Suprapubic skin (tissue), 4 donors: ENCODE data around the gene PRSS57.

Experiments
- CTCF ChIP-seq, 2 donors: fragments of 200-600 bp in 1 of 2; fragments of 450-650 bp in 1 of 2; sonication (generic) in 1 of 2; IDR thresholded peaks; one replicate each; pipeline ENCODE4 v1.5.1; 2016 to 2019; ENCODE audit warnings: antibody characterized with exemption in 2 of 2, mild to moderate bottlenecking in 1 of 2, moderate library complexity in 1 of 2
- EP300 ChIP-seq: sonication (generic); formaldehyde crosslinking; IDR thresholded peaks from one replicate; pipeline ENCODE4 v1.6.1; 2017; ENCODE audit warnings: antibody characterized with exemption
- POLR2A ChIP-seq, 2 donors: fragments of 450-650 bp; IDR thresholded peaks; one replicate each; pipeline ENCODE4 v1.6.1; 2017; ENCODE audit warnings: antibody characterized with exemption in 2 of 2, mild to moderate bottlenecking in 2 of 2, moderate library complexity in 2 of 2
- POLR2AphosphoS5 ChIP-seq, 3 donors: sonication (generic); formaldehyde crosslinking; IDR thresholded peaks; one replicate each; pipeline ENCODE4 v1.6.1; 2017; ENCODE audit warnings: antibody characterized with exemption in 3 of 3

DNA sequence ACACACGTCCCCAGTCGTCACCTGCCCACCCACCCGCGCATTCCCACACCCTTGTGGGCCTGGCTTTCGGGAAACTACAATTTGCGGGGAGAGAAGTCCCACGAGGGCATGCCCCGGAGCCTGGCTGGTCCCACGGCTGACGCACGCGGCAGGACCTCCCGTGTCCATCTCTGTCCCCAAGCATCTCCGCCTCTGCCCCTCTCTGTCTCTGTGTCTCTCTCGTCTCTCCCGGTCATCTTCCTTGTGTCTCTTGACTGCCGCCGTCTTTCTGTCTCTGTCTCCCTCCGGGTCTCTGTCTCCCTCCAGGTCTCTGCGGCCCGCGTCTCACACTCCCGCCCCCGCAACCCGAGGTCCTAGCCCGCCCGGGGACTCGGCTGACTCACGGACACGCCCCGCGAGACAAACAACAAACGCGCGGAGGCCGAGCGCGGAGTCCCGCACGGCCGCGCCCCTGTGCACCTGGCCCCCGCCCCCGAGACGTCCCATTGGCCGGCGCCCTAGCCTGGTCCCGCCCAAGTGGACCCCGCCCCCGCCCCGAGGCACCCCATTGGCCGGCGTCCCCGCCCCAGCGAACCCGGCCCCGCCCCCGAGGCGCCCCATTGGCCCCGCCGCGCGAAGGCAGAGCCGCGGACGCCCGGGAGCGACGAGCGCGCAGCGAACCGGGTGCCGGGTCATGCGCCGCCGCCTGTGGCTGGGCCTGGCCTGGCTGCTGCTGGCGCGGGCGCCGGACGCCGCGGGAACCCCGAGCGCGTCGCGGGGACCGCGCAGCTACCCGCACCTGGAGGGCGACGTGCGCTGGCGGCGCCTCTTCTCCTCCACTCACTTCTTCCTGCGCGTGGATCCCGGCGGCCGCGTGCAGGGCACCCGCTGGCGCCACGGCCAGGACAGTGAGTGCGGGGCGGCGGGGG lies 55.7 kb downstream of the PRSS57 start, which contains the start of gene FGF22:
- TF ChIP-seq POLR2A (IDR thresholded peaks at IDR 0.05) (no peak), CTCF (IDR thresholded peaks at IDR 0.05) (peak in 1 of 2 donors; percentile 9), POLR2AphosphoS5 (IDR thresholded peaks at IDR 0.05) (no peak), EP300 (no peak)
